BE2C (cell line): ENCODE data around the gene PLA2G12B.

Experiments used
- DNase-seq: peaks from one replicate; pipeline ENCODE4 v3.0.0-alpha.2; 2020
- H3K27me3 ChIP-seq: fragments of 250-450 bp; sonication (Bioruptor Pico); 2 replicates; pipeline ENCODE4 v1.5.1; 2020; ENCODE audit warnings: mild to moderate bottlenecking
- H3K36me3 ChIP-seq: fragments of 250-450 bp; sonication (Bioruptor Pico); 2 replicates; pipeline ENCODE4 v1.5.1; 2020; ENCODE audit warnings: mild to moderate bottlenecking
- H3K4me1 ChIP-seq: fragments of 250-450 bp; sonication (Bioruptor Pico); 2 replicates; pipeline ENCODE4 v1.5.1; 2020
- H3K4me3 ChIP-seq: 2 replicates; pipeline ENCODE4 v1.5.1; 2011; ENCODE audit warnings: low read depth, low read length
- H3K9me3 ChIP-seq: fragments of 250-450 bp; sonication (Bioruptor Pico); 2 replicates; pipeline ENCODE4 v1.5.1; 2020
- TF ChIP-seq, protein P1 (sequence below): IDR thresholded peaks from 2 replicates; pipeline ENCODE4 v1.5.1; 2012; ENCODE audit warnings: mild to moderate bottlenecking, low read depth, low read length

Gene PLA2G12B

GRCh38 chr10:72899545-72899944, 55.1 kb downstream of the PLA2G12B start:
- Histone ChIP-seq H3K36me3 (no peaks in the 10 kb centered on the region), H3K9me3 (no peaks in the 10 kb centered on the region), H3K4me1 (no peaks in the 10 kb centered on the region), H3K27me3 (no peaks in the 10 kb centered on the region), H3K4me3 (no peak overlapping the region)
- no peak for DNase-seq
- TF ChIP-seq, protein P1, sequence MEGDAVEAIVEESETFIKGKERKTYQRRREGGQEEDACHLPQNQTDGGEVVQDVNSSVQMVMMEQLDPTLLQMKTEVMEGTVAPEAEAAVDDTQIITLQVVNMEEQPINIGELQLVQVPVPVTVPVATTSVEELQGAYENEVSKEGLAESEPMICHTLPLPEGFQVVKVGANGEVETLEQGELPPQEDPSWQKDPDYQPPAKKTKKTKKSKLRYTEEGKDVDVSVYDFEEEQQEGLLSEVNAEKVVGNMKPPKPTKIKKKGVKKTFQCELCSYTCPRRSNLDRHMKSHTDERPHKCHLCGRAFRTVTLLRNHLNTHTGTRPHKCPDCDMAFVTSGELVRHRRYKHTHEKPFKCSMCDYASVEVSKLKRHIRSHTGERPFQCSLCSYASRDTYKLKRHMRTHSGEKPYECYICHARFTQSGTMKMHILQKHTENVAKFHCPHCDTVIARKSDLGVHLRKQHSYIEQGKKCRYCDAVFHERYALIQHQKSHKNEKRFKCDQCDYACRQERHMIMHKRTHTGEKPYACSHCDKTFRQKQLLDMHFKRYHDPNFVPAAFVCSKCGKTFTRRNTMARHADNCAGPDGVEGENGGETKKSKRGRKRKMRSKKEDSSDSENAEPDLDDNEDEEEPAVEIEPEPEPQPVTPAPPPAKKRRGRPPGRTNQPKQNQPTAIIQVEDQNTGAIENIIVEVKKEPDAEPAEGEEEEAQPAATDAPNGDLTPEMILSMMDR: no peak

DNA sequence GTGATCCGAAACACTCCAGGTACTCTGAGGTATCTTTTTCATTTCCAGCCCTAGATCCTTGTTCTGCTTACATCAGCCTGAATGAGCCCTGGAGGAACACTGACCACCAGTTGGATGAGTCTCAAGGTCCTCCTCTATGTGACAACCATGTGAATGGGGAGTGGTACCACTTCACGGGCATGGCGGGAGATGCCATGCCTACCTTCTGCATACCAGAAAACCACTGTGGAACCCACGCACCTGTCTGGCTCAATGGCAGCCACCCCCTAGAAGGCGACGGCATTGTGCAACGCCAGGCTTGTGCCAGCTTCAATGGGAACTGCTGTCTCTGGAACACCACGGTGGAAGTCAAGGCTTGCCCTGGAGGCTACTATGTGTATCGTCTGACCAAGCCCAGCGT, 56.0 kb downstream of the PLA2G12B start:
- TF ChIP-seq, protein P1: no peak
- no peaks in the 10 kb centered on the region for H3K4me1 ChIP-seq
- H3K9me3 ChIP-seq: no peaks in the 10 kb centered on the region
- H3K4me3 ChIP-seq: no peak overlapping the region
- DNase-seq: no peak
- no peaks in the 10 kb centered on the region for H3K27me3 ChIP-seq
- H3K36me3 ChIP-seq: no peaks in the 10 kb centered on the region

GRCh38 chr10:72895236-72895850, 59.3 kb downstream of the PLA2G12B start:
- TF ChIP-seq, protein P1: no peak
- no peaks in the 10 kb centered on the region for H3K36me3 ChIP-seq
- H3K9me3 ChIP-seq: no peaks in the 10 kb centered on the region
- H3K4me3 ChIP-seq: no peak overlapping the region
- no peaks in the 10 kb centered on the region for H3K27me3 ChIP-seq
- no peak for DNase-seq
- no peaks in the 10 kb centered on the region for H3K4me1 ChIP-seq

DNA sequence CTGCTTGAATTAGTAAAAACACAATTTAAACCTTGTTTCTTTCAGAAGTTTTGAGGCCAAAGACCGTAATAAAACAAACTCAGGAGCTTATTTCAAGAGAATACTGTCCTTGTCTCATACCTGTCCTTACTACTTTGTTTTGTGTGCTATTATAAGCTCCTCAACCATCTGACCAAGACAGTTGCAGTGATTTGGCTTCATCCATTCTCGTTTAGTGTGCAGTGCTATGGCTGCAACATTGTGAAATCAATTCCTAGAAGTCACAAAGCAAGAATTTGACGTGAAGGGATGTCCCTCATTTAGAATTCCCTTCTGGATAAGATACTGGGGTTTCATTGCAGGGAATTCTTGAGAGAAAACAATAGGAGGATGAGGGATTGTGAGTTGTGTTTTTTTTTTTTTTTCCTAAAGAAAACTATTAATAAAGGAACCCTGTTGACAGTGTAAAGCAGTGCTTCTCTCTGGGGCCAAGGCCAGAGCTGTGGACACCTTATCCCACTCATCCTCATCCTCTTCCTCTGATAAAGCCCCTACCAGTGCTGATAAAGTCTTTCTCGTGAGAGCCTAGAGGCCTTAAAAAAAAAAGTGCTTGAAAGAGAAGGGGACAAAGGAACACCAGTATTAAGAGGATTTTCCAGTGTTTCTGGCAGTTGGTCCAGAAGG, 61.3 kb downstream of the PLA2G12B start, which contains the start of gene OIT3:
Gene OIT3, plus strand, starts transcription at position 604 of the 663 bp plus-strand sequence. CDS start 60 bp downstream, outside the sequence.
- TF ChIP-seq, protein P1: no peak
- no peak for DNase-seq

GRCh38 chr10:72890086-72890485, 64.5 kb downstream of the PLA2G12B start:
- Histone ChIP-seq H3K27me3 (no peaks in the 10 kb centered on the region; the same call in 1 of the 2 replicates), H3K36me3 (no peaks in the 10 kb centered on the region), H3K9me3 (no peaks in the 10 kb centered on the region), H3K4me3 (no peak overlapping the region), H3K4me1 (no peaks in the 10 kb centered on the region)
- no peak for DNase-seq
- TF ChIP-seq, protein P1: no peak

More for the DNA sequence above, 61.3 kb downstream of the PLA2G12B start, which contains the start of gene OIT3:
- Histone ChIP-seq H3K9me3 (no peaks in the 10 kb centered on the region), H3K4me3 (no peak within 1 kb of the TSS), H3K27me3 (no peaks in the 10 kb centered on the region), H3K4me1 (no peaks in the 10 kb centered on the region), H3K36me3 (no peaks in the 10 kb centered on the region)

DNA sequence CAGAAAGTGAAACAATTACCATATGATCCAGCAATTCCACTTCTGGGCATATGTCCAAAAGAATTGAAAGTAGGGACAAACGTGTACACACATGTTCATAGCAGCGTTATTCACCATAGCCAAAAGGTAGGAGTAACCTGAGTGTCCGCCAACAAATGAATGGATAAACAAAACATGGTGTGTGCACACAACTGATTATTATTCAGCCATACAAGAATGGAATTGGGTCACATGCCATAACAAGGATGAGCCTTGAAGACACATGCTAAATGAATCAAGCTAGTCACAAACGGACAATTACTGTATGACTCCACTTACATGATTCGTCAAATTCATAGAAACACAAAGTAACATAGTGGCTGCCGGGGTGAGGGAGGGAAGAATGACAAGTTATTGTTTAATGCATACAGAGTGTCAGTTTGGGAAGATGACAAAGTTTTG, 65.2 kb downstream of the PLA2G12B start:
- DNase-seq: no peak
- Histone ChIP-seq H3K36me3 (no peaks in the 10 kb centered on the region), H3K27me3 (no peaks in the 10 kb centered on the region; the same call in 1 of the 2 replicates), H3K9me3 (no peaks in the 10 kb centered on the region), H3K4me3 (no peak overlapping the region), H3K4me1 (no peaks in the 10 kb centered on the region)
- TF ChIP-seq, protein P1: no peak
